ENCODE data around the gene TOM1.

- TF ChIP-seq CTCF (IDR thresholded peaks at IDR 0.05; ENCODE audit: poor library complexity) (no peak), EZH2phosphoT487 (IDR thresholded peaks at IDR 0.05; ENCODE audit: low read depth, severe bottlenecking, unreplicated experiment) (no peak), EZH2 (IDR thresholded peaks at IDR 0.05; ENCODE audit: borderline replicate concordance) (no peak)
These were observed 23.2 kb downstream of the TOM1 start for GRCh38 chr22:35322893-35323292.
